ENCODE measurements around the gene C6orf47. TPM values are rescaled to one million over a fixed set of nuclear protein-coding genes. Genes with fewer than 3 reads are reported as not detected.

C6orf47 gene
- total and polyA plus RNA-seq, 2 of the 13 experiments (the other 11 are each of a cell fraction or from before 2014, with no cell fraction given), result 1.7 to 18.1 TPM

- TF ChIP-seq ZNF556 (CRISPR knock-in tag; IDR thresholded peaks at IDR 0.05; ENCODE audit: borderline replicate concordance) (no peak), SP2 (CRISPR knock-in tag; IDR thresholded peaks at IDR 0.05) (peak; percentile 62), SOX5 (CRISPR knock-in tag; IDR thresholded peaks at IDR 0.05; ENCODE audit: borderline replicate concordance) (no peak), NR1H2 (CRISPR knock-in tag; IDR thresholded peaks at IDR 0.05; ENCODE audit: borderline replicate concordance, low read depth) (0 out of 2 replicates have a peak, but pooled peaks have one; percentile 41), ZBTB25 (CRISPR knock-in tag; IDR thresholded peaks at IDR 0.05) (peak; percentile 79), ZNF292 (CRISPR knock-in tag; IDR thresholded peaks at IDR 0.05; ENCODE audit: borderline replicate concordance, low read depth) (no peak), PRDM15 (CRISPR knock-in tag; IDR thresholded peaks at IDR 0.05) (peak; percentile 97), ZNF563 (CRISPR knock-in tag; IDR thresholded peaks at IDR 0.05) (peak; percentile 57; the same call in 1 of the 2 replicates), EZH2 (conservative IDR thresholded peaks at IDR 0.05; ENCODE audit: low read depth, low read length) (no peak), ZNF276 (CRISPR knock-in tag; IDR thresholded peaks at IDR 0.05; ENCODE audit: low read depth) (no peak), NFATC3 (CRISPR knock-in tag; IDR thresholded peaks at IDR 0.05) (peak; percentile 88), ZNF318 (CRISPR knock-in tag; IDR thresholded peaks at IDR 0.05) (no peak)
Observed at GRCh38 chr6:31665501-31666336, 5.1 kb upstream of the C6orf47 start, which contains the start of gene CSNK2B (continued).

Data from HepG2 (cell line).